Measurements from ENCODE around the gene TNS3.

The TNS3 gene

GRCh38 chr7:47259682-47260081 lies 322.2 kb downstream of the TNS3 start:
- H4K20me1 ChIP-seq (ENCODE audit: insufficient read depth, low read length), result no peaks in the 10 kb centered on the region
- no peaks in the 10 kb centered on the region for H3K4me1 ChIP-seq (ENCODE audit: low read length)

GRCh38 chr7:47258798-47259197 lies 323.1 kb downstream of the TNS3 start:
- Histone ChIP-seq H3F3A (ENCODE audit: insufficient read depth, low read length) (no peaks in the 10 kb centered on the region), H3K9me3 (replicated peaks; ENCODE audit: insufficient read depth, low read length) (no peaks in the 10 kb centered on the region), H3K27me3 (replicated peaks; ENCODE audit: insufficient read depth, low read length) (no peaks in the 10 kb centered on the region), H2AFZ (ENCODE audit: low read length) (no peak overlapping the region), H3K27ac (ENCODE audit: low read length) (no peak overlapping the region), H4K20me1 (ENCODE audit: insufficient read depth, low read length) (no peaks in the 10 kb centered on the region), H3K4me1 (ENCODE audit: low read length) (no peaks in the 10 kb centered on the region), H3K79me2 (ENCODE audit: low read length) (no peaks in the 10 kb centered on the region), H3K9ac (ENCODE audit: low read length) (no peak overlapping the region), H3K4me3 (ENCODE audit: low read length) (no peak overlapping the region), H3K9me2 (replicated peaks; ENCODE audit: insufficient read depth, low read length) (no peaks in the 10 kb centered on the region), H3K36me3 (replicated peaks; ENCODE audit: insufficient read depth, low read length) (no peaks in the 10 kb centered on the region), H3K4me2 (ENCODE audit: low read depth, low read length) (no peak overlapping the region)
- no peak for DNase-seq
- TF ChIP-seq EZH2 (optimal IDR thresholded peaks at IDR 0.05; ENCODE audit: low read depth, low read length) (no peak), CTCF (IDR thresholded peaks at IDR 0.05; ENCODE audit: low read length) (no peak), EZH2phosphoT487 (IDR thresholded peaks at IDR 0.05; ENCODE audit: low read length) (no peak)

More at GRCh38 chr7:47259682-47260081, 322.2 kb downstream of the TNS3 start:
- H3K4me2 ChIP-seq (ENCODE audit: low read depth, low read length), result no peak overlapping the region
- no peaks in the 10 kb centered on the region for H3K9me3 ChIP-seq (replicated peaks; ENCODE audit: insufficient read depth, low read length)
- H3K27ac ChIP-seq (ENCODE audit: low read length), result no peak overlapping the region
- no peak overlapping the region for H3K4me3 ChIP-seq (ENCODE audit: low read length)
- DNase-seq, result no peak
- no peaks in the 10 kb centered on the region for H3F3A ChIP-seq (ENCODE audit: insufficient read depth, low read length)
- H3K27me3 ChIP-seq (replicated peaks; ENCODE audit: insufficient read depth, low read length), result no peaks in the 10 kb centered on the region
- no peaks in the 10 kb centered on the region for H3K79me2 ChIP-seq (ENCODE audit: low read length)
- no peaks in the 10 kb centered on the region for H3K9me2 ChIP-seq (replicated peaks; ENCODE audit: insufficient read depth, low read length)
- no peak overlapping the region for H3K9ac ChIP-seq (ENCODE audit: low read length)
- no peak overlapping the region for H2AFZ ChIP-seq (ENCODE audit: low read length)
- H3K36me3 ChIP-seq (replicated peaks; ENCODE audit: insufficient read depth, low read length), result no peaks in the 10 kb centered on the region
- TF ChIP-seq EZH2 (optimal IDR thresholded peaks at IDR 0.05; ENCODE audit: low read depth, low read length) (no peak), EZH2phosphoT487 (IDR thresholded peaks at IDR 0.05; ENCODE audit: low read length) (no peak), CTCF (IDR thresholded peaks at IDR 0.05; ENCODE audit: low read length) (no peak)

- Histone ChIP-seq H3K27me3 (replicated peaks; ENCODE audit: insufficient read depth, low read length) (no peaks in the 10 kb centered on the region), H4K20me1 (ENCODE audit: insufficient read depth, low read length) (no peaks in the 10 kb centered on the region), H3K9me2 (replicated peaks; ENCODE audit: insufficient read depth, low read length) (no peaks in the 10 kb centered on the region), H3K4me3 (ENCODE audit: low read length) (no peak overlapping the region), H2AFZ (ENCODE audit: low read length) (no peak overlapping the region), H3K79me2 (ENCODE audit: low read length) (no peaks in the 10 kb centered on the region), H3F3A (ENCODE audit: insufficient read depth, low read length) (no peaks in the 10 kb centered on the region), H3K9ac (ENCODE audit: low read length) (no peak overlapping the region), H3K36me3 (replicated peaks; ENCODE audit: insufficient read depth, low read length) (no peaks in the 10 kb centered on the region), H3K27ac (ENCODE audit: low read length) (no peak overlapping the region), H3K4me2 (ENCODE audit: low read depth, low read length) (no peak overlapping the region), H3K9me3 (replicated peaks; ENCODE audit: insufficient read depth, low read length) (no peaks in the 10 kb centered on the region), H3K4me1 (ENCODE audit: low read length) (no peaks in the 10 kb centered on the region)
- no peak for DNase-seq
- TF ChIP-seq EZH2 (optimal IDR thresholded peaks at IDR 0.05; ENCODE audit: low read depth, low read length) (no peak), CTCF (IDR thresholded peaks at IDR 0.05; ENCODE audit: low read length) (no peak), EZH2phosphoT487 (IDR thresholded peaks at IDR 0.05; ENCODE audit: low read length) (no peak)
Observed at GRCh38 chr7:47256016-47256415, 325.9 kb downstream of the TNS3 start.
